Stimulated activated CD8-positive, alpha-beta memory T cell treated with anti-CD3 and anti-CD28 coated beads, Interleukin-12 subunit alpha, Interleukin-12 subunit beta, amount 100 ng/mL, for 24 hours (primary cell): ENCODE measurements around the gene UNC93A.

Experiments used
- DNase-seq: peaks from one replicate; pipeline ENCODE4 v3.0.0-alpha.2; 2020; ENCODE audit errors: extremely low read depth

The UNC93A gene

DNA sequence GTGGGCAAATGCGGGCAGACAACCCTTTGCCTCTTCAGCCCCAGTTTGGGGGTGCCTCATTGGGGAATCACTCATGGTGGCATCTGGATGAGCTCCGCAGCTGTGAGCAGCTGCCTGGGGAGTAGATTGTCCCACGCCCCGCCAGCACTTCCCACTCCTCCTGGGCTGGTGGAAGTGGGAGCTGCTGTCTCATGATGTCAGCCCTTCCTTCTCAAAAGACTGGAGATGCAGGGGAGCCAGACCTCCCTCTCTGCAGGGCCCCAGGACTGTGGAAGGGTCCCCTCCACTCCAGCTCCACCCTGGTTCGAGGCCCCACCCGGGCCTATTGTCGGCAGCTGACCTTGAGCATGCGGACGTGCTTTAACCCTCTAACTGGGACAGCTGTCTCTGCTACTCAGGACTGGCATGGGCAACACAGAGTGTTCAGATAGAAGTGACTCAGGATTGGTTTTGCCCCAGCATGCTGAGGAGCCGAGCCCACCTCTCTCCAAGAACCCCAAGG is 2.0 kb downstream of the UNC93A start:
- DNase-seq, result no peak

DNA sequence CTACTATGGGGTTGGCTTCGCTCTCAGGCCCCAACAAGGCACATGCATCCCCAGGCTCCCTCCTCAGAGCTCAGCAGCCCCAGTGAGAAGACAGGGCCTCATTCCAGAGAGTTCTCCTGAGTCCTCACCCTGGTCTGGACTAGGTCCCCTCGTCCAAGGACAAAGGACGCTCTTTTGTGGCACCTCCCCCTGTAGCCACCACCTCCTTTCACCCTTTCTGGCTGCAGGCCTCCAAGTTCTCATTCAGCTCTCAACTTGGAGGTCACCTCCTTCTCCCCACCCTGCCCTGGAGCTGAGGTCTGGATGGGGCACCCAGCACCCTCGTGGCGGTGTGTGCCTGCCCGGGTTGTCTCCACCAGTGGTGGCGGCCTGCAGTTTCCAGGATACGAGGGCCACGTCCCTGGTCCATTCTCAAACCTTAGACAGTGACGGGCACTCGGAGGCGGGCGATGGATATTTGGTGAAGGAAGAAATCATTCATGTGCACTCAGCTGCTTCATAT is 2.5 kb downstream of the UNC93A start:
- no peak for DNase-seq

DNA sequence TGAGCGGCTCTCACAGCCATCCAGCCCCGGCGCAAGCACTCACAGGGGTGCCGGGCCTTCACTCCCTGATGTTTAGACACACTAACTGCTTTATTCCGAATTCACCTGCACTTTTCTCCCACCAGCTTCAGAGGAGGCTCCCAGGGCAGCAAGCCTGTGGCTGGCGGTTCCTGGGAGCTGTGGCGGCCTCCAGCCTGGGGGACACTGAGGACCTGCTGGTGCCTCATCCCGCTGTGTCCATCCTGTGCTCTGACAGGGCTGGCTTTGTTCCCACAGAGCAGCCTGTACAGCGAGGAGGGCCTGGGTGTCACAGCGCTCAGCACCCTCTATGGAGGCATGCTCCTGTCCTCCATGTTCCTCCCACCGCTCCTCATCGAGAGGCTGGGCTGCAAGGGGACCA is 3.1 kb downstream of the UNC93A start:
- DNase-seq, result no peak

DNA sequence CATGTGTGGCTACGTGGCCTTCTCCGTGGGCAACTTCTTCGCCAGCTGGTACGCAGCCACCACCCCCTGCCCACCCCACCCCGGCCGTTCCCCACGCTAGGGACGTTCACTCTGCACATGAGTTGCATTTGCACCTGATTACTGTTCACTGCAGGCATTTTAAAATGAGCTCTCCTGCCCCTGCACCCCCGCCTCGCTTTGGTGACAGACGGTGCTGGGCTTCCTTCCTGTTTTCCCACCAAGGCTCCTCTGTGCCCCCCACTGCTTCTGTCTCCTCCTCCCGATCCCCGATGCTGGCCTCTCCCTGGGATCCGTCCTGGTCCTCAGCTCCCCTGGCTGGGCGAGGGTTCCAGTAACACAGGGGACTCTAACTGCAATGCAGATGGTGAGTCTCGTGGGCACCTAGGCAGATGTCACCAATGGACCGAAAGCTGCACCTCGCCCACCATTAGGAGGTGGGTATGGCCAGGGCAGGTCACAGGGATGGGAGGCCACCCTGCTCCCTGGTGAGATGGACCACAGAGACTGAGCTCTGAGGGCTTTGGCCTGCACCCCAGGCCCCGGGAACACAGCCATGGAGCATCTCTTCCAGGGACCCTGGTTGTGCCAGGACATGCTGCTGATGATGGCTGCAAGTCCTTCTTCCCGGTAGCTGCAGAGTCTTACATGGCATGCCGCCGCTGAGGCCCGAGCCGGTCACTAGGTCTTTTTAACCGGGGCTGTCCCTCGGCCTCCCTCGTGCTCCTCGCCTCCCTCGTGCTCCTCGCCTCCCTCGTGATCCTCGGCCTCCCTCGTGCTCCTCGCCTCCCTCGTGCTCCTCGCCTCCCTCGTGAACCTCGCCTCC is 3.8 kb downstream of the UNC93A start:
- no peak for DNase-seq

DNA sequence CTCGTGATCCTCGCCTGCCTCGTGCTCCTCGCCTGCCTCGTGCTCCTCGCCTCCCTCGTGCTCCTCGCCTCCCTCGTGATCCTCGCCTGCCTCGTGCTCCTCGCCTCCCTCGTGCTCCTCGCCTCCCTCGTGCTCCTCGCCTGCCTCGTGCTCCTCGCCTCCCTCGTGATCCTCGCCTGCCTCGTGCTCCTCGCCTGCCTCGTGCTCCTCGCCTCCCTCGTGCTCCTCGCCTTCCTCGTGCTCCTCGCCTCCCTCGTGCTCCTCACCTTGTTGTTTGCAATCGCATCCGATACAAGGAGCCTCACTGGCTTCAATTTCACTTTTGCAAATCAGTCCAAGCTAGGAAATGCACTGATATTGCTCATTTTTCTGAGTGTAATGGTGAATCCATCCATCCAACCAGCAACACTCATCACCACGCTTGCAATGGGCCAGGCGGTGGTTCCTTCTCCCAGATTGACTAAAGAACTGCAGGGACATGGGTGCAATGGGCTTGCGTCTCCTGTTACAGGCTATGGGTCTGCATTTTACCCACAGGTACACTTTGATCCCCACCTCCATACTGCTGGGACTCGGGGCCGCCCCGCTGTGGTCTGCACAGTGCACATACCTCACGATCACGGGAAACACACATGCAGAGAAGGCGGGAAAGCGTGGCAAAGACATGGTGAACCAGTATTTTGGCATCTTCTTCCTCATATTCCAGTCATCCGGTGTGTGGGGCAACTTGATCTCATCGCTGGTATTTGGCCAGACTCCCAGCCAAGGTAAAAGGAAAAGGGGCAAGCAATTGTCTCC is 4.6 kb downstream of the UNC93A start:
- no peak for DNase-seq

DNA sequence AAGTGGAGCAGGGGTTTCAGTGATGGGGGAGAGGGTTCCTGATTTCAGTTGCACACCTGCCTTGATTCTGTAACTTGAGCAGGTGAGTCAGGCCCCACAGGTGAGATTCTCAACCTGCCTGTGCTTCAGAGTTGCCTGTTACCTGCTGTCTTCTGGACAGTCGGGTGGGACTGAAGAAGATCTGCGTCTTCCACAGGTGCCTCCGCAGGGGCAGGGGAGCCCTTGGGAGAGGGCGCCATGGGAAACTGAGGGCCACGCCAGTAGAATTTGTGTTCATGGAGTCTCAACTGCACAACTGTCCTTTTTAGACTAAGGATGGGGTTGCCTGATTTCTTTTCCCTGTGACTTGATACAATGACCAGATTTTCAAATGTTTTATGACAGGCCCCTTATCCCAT is 5.2 kb downstream of the UNC93A start:
- DNase-seq, result no peak

DNA sequence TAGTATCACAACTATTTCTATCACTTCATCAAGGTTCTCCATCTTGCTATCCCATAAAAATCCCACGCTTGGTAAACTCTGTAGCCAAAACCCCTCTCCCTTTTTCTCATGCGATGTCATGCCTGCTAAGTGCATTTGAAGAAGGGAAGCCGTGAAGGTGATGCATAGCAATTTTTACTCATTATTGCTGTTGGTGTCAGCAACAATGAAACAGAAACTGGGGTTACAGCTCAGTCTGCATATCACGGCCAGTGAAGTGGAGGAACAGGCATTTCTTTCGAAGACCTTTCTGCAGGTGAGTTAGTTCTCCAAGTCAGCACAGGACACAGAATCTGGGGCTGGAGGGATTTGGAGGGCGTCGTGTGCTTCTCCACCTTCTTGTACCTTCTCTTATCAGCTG is 5.8 kb downstream of the UNC93A start:
- no peak for DNase-seq

DNA sequence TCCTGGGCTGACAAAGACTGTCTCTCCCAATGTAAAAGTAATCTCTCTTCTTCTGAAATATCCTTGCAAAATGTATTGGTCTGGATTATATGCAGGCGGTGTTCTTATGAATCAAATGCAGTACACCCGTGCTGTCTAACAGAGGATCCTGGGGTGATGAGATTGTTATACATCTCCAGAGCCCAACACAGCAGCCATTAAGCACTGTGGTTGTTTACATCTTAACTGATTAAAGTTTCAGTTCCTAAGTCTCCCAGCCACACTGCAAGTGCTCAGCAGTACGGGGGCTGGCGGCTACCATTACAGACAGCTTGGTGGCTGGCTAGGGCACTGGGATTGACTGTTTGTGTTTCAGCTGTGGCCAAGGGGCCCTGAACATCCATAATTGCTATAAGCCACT is 7.0 kb downstream of the UNC93A start:
- no peak for DNase-seq

DNA sequence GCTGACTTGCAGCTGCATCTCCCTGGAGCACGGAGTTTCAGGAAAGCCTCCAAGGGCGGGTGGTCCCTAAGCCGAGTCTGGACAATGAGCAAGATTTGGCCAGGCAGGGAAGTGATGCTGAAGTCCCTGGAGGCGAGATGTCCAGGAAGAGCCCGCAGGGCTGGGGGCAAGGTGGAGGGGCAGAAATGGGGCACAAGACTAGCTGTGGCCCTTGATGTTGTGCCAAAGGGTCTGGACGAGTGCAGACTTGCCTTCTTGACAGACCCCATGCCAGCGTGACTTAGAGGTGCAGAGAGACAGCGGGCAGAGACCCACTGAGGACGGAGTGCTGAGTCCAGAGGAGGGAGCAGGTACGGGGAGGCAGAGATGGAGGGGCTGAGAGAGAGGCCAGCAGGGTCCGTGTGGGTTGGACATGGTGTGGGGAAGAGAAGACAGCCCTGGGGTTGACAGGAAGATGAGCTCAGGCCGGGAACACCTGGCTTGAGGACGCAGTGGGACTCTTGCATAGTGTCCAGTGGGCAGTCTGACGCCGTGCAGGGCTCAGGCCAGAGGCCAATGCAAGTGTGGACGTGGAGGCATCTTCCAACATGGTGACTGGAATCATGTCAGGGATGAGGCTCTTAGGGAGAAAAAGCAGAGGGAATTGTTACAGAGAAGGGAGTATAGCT is 8.7 kb downstream of the UNC93A start:
- no peak for DNase-seq

DNA sequence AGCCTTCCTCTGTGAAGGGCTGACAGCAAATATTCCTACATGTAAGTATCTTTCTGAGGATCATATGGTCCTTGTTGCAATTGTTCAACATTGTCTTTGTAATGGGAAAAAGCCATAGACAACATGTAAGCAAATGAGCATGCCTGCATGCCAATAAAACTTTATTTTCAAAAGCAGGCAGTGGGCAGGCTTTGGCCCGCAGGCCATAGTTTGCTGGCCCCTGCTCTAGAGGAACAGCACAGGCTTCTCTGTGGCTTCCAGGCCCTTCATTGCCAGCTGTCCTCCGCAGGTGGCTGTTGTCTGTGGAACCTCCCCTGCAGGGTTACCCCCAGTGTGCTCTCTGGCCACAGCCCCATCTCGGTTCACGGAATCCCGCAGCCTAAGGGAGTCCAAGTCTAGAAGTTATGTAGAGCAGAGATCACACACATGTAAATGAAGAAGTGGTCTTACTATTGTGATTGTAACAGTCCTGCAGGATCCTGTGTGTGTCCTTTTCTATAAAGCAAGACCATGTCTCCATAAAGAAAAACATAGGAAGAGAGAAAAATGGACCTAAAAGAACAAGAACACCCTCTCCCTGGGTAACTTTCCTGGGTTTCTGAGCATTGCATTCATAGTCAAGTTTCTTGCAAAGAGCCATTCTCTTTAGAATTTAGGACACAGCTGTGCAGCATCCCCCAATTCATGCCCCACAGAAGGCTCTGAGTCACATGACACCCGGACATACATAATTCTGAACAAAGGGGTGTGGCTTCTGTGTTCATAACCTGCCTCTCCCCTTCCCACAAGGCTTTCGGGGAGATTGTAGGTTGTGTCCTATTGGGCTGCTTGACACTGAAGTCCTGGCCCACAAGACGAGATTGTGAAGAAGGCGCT is 10.0 kb downstream of the UNC93A start:
- DNase-seq, result no peak

DNA sequence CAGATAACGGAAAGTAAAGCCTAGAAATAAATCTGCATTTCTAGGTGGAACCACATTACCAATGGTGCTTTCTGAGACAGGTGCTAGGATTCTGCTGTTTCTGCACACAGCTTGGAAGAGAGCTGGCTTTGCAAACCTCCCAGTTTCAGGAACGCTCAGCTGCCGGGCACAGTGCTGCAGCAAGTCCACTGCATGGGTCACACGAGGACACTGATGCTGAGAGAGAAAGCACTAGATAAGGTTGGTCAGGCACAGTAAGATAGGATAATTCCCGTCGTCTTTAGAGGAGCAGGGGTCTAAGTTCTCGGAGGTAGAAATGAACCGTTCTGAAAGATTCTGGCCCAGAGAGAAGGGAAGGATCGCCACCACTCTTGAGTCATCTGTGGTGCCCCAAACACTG is 11.0 kb downstream of the UNC93A start:
- DNase-seq, result no peak

DNA sequence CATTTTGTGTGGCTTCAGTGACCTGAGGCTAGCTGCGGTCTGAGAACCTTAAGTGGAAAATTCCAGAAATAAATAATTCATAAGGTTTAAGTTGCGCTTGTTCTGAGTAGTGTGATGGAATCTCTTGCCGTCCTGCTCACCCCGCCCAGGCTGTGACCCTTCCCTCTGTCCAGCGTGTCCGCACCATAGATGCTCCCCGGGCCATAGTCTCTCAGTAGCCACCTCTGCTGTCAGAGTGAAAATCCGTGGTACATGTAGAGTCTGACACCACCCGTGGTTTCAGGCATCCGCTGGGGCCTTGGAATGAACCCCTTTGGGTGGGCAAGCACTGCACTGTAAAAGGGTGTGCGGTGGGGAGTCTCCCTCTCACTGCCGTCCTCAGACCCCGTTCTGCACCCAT is 11.7 kb downstream of the UNC93A start:
- DNase-seq, result no peak

DNA sequence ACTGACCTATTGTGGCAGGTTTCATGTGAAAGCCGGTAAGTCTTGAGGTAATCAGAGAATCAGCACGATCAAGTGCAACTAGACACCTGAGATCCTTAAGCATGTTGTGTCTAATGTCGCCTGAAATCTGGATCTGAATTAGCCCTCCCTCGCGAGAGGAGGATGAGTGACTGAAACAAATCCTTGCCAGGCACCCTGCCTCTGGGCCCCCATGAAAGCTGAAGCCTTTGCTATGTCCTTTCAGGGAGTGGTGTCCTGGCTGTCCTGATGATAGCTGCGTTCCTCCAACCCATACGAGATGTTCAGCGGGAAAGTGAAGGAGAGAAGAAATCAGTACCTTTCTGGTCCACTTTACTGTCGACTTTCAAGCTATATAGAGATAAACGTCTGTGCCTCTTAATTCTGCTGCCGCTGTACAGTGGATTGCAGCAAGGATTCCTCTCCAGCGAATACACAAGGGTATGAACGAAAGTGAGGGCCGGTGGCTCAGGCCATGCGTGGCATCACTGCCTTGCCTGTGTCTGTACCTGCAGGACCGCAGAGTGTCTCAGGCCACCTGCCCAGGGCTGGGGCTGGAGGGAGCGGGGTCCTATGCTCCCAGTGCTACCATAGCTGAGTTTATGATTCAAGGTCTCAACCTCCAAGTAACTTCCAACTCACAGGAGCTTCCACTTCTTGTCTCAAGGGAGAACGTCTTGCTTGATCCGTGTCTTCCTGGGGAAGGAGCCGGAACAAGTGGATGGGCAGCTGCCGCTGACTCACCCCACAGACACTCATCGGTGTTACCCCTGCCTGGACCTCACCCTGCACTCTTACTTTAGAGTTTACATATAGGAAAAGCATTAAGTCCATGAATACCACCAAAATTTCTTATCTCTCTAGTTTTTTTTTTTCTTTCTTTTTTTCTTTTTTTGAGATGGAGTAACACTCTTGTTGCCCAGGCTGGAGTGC is 12.8 kb downstream of the UNC93A start:
- DNase-seq, result no peak

DNA sequence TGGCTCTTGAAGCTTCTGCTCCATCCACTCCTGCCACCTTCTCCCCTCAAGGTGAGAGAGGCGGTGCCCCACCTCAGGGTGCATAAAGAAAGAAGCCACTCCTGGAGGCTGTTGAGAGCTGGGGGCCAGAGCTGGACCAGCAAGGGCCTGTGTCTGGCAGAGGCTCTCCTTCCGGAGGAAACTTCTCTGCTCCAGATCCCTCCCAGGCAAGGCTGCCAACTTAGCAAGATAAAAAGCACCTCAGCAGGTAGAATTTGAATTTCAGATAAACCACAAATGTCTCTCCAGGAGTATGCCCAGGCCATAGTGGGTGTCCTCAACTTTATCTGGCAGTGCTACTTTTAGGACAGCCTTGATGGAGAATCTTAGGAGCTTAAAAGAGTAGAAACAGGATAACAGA is 13.8 kb downstream of the UNC93A start:
- no peak for DNase-seq

DNA sequence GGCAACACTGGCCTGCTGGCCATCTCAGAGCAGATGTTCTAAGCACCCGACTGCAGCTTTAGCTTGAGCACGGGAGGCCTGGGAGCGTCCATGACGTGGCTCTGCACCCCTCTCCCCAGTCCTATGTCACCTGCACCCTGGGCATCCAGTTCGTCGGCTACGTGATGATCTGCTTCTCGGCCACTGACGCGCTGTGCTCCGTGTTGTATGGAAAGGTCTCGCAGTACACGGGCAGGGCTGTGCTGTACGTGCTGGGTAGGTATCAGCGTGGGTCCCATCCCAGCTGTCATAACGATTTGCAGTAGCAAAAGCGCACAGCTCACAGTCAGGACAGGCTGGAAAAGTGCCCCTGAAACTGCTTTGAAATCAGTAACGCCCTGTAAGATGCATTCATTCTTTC is 14.7 kb downstream of the UNC93A start:
- DNase-seq, result no peak

DNA sequence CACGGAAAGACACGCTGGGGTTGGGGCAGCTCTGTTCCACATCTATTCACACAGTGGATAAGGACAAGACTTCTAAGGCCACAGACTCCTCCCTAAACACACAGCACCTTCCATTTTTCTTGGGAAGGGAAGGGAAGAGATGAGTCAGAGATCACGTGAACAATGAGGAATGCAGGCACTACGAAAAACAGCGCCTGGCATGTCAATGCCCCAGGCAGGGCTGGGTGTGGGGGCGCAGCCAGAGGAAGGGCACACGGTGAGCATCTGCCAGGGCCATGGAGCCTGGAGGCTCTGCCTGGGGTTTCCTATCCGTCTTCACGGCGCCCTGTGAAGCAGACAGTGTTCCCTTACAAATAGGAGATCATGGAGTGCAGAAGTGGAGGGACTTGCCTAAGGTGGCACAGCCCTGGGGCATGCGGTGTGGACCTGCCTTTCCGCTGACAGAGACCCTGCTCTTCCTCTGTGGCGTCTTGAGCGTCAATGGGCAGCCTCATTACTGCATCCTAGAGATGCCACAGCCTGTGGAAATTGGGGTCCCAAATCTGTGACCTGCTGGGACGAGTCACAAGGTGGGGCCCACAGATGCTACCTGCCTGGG is 15.4 kb downstream of the UNC93A start:
- DNase-seq, result no peak

DNA sequence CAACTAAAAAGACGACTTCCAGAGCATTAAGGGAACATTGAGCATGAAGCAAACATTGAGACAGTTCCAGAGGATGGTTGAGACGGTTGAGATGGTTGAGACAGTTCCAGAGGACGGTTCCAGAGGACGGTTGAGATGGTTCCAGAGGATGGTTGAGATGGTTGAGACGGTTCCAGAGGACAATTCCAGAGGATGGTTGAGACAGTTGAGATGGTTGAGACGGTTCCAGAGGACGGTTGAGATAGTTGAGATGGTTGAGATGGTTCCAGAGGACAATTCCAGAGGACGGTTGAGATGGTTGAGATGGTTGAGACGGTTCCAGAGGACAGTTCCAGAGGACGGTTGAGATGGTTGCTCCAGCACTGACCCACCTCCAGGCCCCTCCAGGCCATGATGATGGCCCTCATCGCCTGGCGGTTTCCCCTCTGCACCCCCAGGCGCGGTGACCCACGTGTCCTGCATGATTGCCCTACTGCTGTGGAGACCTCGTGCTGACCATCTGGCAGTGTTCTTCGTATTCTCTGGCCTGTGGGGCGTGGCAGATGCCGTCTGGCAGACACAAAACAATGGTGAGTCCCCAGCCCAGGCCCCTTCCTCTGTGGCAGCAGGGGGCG is 16.3 kb downstream of the UNC93A start:
- DNase-seq, result no peak

DNA sequence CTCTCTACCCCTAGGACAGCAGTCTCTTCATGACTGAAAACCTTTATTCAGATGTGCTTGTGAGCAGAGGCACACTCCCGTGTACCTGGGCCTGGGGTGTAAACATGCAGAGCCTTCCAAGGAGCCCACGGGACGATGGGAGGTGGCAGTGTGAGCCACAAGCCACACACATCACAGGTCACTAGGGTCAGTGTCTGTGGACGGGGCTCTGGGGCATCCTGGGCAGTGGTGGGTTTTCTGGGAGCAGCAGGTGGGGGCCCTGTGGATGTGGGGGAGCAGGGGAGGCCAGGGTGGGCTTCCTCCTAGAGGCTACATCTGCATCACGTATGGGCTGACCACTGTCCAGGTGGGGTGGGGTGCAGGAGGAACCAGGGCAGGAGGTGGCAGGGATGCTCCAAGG is 17.1 kb downstream of the UNC93A start:
- no peak for DNase-seq
